GM13977 (cell line): ENCODE data around the gene PHC2.

Experiments used
- DNase-seq: peaks from one replicate; pipeline ENCODE4 v3.0.0; 2012; ENCODE audit warnings: low spot score
- CTCF ChIP-seq: IDR thresholded peaks from 2 replicates; pipeline ENCODE4 v1.5.1; 2012; ENCODE audit warnings: mild to moderate bottlenecking, control low read depth; ENCODE audit not compliant: insufficient read depth; ENCODE audit errors: extremely low read depth, missing control alignments
- in situ Hi-C: fragments of 300-500 bp; cut with MboI; formaldehyde crosslinking; loops from one replicate; pipeline ENCODE4 v1.12.0; 2022; ENCODE audit warnings: low sequenced_read_pairs, low pct_unique_long_range_greater_than_20kb, mixed read lengths, inconsistent platforms; ENCODE audit not compliant: unreplicated experiment

The PHC2 gene

GRCh38 chr1:33305816-33306652, 124.9 kb downstream of the PHC2 start:
- no peak for TF ChIP-seq CTCF
- in situ Hi-C loops, result no loop called here
- DNase-seq, result no peak

- in situ Hi-C loops, result no loop called here
- TF ChIP-seq CTCF, result no peak
These were observed 125.9 kb downstream of the PHC2 start for GRCh38 chr1:33305016-33305415.

GRCh38 chr1:33302325-33302724, 128.6 kb downstream of the PHC2 start:
- no peak for DNase-seq

More at GRCh38 chr1:33305016-33305415, 125.9 kb downstream of the PHC2 start:
- DNase-seq, result no peak

GRCh38 chr1:33301273-33301984, 129.5 kb downstream of the PHC2 start:
- in situ Hi-C loops, result no loop called here
- TF ChIP-seq CTCF, result no peak
- no peak for DNase-seq

More at GRCh38 chr1:33302325-33302724, 128.6 kb downstream of the PHC2 start:
- TF ChIP-seq CTCF, result no peak
- in situ Hi-C loops, result no loop called here

- DNase-seq, result no peak
These were observed 130.2 kb downstream of the PHC2 start for GRCh38 chr1:33300673-33301072.

More at GRCh38 chr1:33300673-33301072, 130.2 kb downstream of the PHC2 start:
- in situ Hi-C loops, result no loop called here
- TF ChIP-seq CTCF, result no peak
